VCaP (cell line): ENCODE measurements around the gene C17orf107.

Experiments
- H3K27ac ChIP-seq: fragments of 450-650 bp; 2 replicates; pipeline ENCODE4 v1.5.1; 2017
- TF ChIP-seq, protein P1 (sequence below): fragments of 450-650 bp; conservative IDR thresholded peaks from 2 replicates; pipeline ENCODE4 v1.5.1; 2017; ENCODE audit warnings: mild to moderate bottlenecking, moderate library complexity

The C17orf107 gene

DNA sequence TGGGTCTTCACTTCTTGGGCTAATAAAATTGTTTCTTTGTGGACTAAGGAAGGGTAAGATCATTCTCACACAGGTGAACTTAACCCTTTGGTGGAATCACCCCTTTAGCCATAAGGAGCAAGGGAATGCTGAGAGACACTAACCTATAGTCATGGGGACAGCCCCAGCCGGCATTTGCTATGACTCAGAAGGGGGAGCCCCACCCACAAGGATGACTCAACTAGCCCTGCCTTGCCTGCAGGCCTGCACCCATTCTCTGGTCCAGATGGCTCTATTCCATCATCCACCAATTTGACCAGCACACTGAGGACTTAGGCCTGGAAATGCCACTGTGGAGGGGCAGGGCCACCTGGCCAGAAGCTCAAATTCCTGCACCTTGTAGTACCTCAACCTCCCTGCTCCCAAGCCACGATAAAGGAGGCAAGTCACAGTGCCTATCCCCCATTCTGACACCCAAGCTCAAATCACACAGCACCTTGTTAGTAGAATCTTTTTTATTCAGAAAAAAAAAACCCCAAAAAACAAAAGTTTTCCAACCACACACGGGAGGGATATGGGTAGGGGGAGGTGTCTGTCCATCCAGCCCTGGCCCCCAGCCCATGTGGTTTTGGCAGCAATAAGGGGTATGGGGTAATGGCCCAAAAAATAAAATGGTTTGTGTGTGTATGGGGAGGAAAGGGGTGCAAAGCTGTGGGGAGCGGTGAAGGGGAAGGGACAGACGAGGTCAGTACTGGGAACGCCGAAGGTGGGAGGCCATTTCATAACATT, 46.0 kb downstream of the C17orf107 start:
- TF ChIP-seq, protein P1, sequence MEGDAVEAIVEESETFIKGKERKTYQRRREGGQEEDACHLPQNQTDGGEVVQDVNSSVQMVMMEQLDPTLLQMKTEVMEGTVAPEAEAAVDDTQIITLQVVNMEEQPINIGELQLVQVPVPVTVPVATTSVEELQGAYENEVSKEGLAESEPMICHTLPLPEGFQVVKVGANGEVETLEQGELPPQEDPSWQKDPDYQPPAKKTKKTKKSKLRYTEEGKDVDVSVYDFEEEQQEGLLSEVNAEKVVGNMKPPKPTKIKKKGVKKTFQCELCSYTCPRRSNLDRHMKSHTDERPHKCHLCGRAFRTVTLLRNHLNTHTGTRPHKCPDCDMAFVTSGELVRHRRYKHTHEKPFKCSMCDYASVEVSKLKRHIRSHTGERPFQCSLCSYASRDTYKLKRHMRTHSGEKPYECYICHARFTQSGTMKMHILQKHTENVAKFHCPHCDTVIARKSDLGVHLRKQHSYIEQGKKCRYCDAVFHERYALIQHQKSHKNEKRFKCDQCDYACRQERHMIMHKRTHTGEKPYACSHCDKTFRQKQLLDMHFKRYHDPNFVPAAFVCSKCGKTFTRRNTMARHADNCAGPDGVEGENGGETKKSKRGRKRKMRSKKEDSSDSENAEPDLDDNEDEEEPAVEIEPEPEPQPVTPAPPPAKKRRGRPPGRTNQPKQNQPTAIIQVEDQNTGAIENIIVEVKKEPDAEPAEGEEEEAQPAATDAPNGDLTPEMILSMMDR, result no peak
- no peak overlapping the region for H3K27ac ChIP-seq

DNA sequence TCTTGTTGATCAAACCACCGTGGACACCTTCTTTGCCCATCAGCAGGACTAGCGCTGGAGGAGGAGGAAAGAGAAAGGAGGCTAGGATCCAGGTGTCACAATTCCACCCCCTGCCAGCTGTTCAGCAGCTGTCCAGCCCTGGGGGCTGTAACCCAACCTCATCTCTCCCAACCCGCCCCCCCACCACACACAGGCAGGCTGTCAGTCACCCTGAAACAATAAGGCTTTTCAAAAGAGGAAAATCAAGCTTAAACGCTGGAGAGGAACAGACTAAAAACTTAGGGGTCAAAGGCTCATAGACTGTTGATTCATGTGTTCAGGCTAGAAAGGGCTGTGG, 46.6 kb downstream of the C17orf107 start:
- no peak overlapping the region for H3K27ac ChIP-seq
- TF ChIP-seq, protein P1, result no peak

DNA sequence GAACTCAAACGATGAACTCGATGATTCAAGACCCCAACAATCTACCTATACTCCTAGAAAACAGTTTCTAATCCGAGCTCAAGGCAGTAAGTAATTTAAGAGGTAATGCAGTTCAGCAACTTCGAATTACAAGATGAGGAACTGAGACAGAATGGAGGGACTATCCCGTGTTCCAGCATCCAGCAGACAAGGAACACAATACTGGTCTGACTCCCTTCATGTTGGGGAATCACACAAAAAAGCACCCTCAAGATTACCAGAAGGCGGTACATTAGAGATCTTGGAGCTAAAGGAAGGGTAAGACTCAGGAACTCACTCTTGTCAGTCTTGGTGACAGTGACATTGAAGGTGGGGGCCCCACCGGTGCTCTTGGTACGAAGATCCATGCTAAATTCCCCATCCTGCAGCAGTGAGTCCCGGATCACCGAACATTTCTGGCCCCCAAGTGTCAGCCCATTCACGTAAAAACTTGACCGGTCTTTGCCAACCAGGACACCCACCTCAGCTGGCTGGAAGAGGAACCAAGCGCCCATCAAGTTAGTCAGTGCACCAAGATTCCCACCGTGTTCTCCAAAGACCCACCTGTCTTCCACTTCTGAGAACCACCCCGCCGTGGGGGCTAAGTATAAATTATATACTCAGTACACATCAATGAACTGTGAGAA, 47.1 kb downstream of the C17orf107 start:
- peak overlapping the region; percentile 91 for H3K27ac ChIP-seq
- TF ChIP-seq, protein P1, result no peak

DNA sequence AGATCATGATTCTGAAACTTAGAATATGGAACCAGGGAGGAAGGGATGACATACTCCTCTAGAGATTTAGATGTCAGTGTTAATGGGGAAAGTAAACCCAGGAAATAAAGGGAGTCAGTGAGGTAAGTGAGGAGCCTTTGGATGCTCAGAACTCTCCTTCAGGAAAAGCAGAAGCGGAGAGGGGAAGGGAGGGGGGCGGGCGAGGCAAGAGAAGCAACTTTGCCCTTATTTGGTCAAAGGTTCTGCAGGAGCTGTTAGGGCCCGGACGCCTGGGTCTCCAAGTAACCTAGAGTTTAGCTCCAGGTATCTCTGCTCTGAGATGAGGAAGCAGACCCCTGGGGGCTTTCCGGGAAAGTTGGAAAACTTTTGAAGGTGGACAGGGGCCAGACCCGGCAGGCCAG, 47.7 kb downstream of the C17orf107 start:
- peak overlapping the region; percentile 91 for H3K27ac ChIP-seq

DNA sequence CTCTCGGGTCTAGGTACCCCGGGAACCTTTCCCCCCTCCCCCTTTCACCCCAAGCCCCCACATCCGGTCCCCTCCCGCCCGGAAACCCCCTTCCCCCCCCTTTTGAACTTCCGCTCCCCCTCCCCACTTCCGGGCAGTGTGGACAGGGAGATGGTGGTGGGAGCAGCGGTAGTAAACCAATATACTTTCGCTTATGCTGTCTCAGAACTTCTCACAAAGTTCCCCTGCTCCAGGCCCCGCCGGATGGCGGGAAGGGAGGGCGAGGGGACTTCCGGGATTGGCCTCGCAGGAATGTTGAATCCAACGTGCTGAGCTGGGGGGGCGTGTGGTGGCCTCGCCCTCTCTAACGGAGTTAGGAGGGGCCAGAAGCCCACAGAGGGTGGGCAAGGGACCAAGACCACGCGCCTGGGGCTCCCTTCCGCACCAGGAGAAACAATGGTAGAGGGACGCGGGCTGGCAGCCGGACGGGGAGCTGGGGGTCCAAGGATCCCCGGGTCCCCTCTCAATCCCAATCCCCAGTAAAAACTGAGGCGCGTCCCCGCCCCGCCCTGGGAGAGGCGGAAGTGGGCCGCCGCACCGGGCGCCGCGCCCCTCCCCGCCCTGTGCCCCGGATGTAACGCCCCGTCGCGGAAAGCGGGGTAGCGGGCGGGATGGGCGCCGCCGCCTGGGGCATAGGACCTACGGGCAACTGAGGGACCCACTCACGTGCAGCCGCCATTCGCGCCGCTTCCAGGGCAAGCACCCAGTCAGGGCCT, 48.3 kb downstream of the C17orf107 start:
- TF ChIP-seq, protein P1, result no peak
- H3K27ac ChIP-seq, result peak overlapping the region; percentile 91

More for the DNA sequence above, 47.7 kb downstream of the C17orf107 start:
- TF ChIP-seq, protein P1, result no peak

DNA sequence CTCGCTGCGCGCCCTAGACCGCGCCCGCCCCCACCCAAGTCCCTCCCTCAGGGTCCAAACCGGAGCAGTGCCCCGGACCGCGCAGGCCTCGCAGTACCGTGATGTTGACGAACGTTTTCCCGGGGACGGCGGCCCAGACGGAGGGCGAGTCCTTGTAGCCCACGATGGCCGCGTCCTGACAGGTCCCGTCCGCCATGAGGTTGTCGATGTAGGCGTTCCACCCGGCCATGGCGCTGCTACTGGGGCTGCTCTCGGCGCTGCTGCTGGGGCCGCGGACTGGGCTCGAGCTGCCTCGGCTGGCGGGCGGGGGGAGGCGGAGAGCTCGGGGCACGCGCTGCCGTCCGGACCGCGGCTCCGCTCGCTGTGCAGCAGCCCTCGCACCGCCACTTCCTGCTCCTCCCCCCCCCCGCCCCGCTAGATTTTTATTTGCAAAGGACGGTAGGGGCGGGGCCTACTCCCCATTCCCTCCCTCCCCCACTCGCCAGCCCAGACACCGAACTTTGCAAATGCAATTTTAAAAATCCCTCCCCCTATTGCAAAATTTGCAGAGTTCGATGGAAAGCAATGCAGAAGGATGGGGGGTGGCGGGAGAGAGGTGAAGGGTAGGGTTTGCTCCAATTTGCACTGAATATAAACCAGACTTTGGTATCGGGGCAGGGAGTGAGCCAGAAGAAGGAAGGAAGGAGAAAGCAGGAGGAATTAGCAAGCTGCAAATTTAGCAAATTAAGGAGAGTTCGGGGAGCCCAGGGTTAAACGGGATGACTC, 49.0 kb downstream of the C17orf107 start, which contains the start of gene PFN1:
Gene PFN1 (minus strand): TSS at position 365 of the 765 bp plus-strand sequence. CDS start 136 bp downstream, at position 229.
- H3K27ac ChIP-seq, result peak within 1 kb of the TSS; percentile 91
- TF ChIP-seq, protein P1, result no peak
